WI38 (cell line): ENCODE measurements around the gene YWHAQ.

Experiments used
- H3K4me3 ChIP-seq: 2 replicates; pipeline ENCODE4 v1.5.1; 2011; ENCODE audit warnings: low read depth, mild to moderate bottlenecking, control low read depth, low read length
- CTCF ChIP-seq: IDR thresholded peaks from 2 replicates; pipeline ENCODE4 v1.5.1; 2012; ENCODE audit warnings: low read depth, mild to moderate bottlenecking, control low read depth, low read length

The YWHAQ gene

GRCh38 chr2:9535177-9535576, 95.6 kb downstream of the YWHAQ start:
- H3K4me3 ChIP-seq, result no peak overlapping the region
- TF ChIP-seq CTCF, result no peak
